GM21423 (cell line): ENCODE data around the gene ADGRB2.

Experiments
- ATAC-seq: cut with Tn5 transposase; IDR thresholded peaks from one replicate; pipeline ENCODE4 v1.9.1; 2021; ENCODE audit warnings: mild to moderate bottlenecking, moderate library complexity; ENCODE audit not compliant: unreplicated experiment

The ADGRB2 gene

GRCh38 chr1:31783846-31784245, 19.7 kb upstream of the ADGRB2 start:
- ATAC-seq = no peak

- ATAC-seq = no peak
These were observed 18.6 kb upstream of the ADGRB2 start for GRCh38 chr1:31782421-31783410.

DNA sequence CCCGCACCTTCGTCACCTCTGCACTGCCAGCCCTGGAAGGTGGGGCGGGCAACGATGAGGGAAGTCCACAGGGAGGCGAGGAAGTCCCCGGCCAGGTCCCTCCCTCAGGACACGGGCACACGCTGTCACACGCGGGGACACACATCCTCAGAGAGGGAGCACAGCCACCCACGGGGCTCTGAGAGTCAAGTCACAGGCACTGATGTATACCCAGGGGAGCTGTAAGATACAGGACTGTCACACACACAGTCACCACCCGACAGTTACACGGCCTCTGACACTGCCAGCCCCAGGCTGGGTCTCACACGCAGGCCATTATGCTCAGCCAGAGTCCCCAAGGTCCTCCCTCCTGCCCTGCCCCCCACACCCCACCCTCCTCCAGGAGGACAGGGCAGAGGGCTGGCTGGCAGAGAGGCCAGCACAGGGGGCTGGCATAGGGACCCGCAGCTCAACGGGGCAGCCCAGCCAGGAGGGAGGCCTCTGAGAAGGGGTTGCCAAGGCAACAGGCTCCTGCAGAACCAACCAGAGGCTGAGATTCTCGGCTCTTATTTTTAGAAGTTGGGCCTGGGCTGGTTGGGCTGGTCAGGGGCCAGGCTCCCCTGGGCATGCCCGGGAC, 17.7 kb upstream of the ADGRB2 start:
- no peak for ATAC-seq

- ATAC-seq = no peak
These were observed 17.1 kb upstream of the ADGRB2 start for GRCh38 chr1:31781138-31781755.

GRCh38 chr1:31780632-31781031, 16.5 kb upstream of the ADGRB2 start:
- ATAC-seq = no peak

DNA sequence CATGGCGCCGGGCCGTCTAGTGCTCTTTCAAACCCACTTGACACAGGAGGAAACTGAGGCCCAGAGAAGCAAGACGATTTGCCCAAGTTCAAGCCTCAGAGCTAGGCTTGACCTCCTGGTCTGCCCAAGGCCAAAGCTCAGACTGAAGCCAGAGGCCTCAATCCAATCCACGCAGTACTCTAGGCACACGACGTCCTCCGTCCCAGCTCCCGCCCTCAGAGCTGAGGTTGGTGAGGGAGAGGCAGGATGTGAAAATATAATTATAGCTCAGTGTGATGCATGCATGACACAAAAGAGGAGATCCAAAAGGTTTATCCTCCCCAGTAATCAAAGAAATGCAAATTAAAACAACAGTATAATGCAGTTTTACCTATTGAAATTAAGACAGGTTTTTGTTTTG, 15.5 kb upstream of the ADGRB2 start:
- ATAC-seq = no peak

- ATAC-seq = no peak
These were observed 14.8 kb upstream of the ADGRB2 start for GRCh38 chr1:31778763-31779488.

DNA sequence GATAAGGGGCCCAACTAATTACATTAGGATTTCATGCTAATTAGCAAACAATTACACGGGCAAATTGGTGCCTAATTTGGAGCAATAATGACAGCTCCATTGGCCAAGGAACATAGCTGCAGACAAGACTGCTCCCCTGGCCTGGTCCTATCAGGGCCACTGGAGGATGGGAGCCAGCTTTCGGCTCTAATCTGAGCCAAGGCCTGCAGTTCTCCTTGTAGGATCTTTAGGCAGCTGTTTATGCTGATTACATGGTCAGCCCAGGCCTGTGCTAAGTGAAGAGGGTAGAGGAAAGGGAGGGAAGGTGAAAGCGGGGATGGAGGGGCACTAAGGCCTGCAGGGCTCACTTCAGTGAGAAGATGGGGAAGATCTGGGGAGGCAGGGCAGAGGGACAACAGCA, 12.4 kb upstream of the ADGRB2 start:
- ATAC-seq = no peak

GRCh38 chr1:31776032-31776431, 11.9 kb upstream of the ADGRB2 start:
- ATAC-seq = no peak

- no peak for ATAC-seq
These were observed 11.3 kb upstream of the ADGRB2 start for GRCh38 chr1:31775210-31775999.

- ATAC-seq = no peak
These were observed 10.4 kb upstream of the ADGRB2 start for GRCh38 chr1:31774495-31774894.

- ATAC-seq = no peak
These were observed 9.7 kb upstream of the ADGRB2 start for GRCh38 chr1:31773861-31774260.

GRCh38 chr1:31772669-31773248, 8.6 kb upstream of the ADGRB2 start:
- ATAC-seq = no peak

GRCh38 chr1:31771891-31772668, 7.9 kb upstream of the ADGRB2 start:
- no peak for ATAC-seq

DNA sequence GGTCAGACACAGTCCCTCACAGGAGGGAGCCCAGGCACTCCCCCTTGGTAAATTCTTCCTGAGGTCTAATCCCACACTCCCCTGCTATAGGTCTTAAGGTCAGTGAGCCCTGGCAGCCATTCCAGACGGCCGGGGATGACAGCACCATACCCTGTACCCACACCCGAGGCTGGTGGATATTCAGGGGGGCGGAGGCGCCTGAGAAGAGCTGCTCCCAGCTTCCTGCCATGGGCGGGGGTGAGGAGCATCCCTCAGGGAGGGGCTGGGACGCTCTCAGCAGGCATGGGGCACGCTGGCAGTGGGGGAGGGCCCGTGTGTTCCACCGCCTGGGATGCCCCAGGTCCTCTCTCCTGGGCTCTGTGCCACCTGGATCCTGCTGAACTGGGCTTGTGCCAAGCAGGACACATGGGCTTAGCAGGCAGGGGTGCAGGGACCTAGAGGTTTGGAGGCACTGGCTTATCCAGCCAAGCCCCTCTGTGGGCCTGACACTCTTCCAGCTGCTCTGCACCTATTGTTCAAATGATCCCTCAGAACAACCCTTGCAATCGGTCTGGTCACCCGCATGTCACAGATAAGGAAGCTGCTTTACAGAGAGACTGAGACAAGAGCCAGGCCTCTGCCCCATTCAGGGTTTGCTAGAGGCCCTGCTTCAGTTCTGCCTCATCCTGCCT, 5.7 kb upstream of the ADGRB2 start:
- ATAC-seq = no peak

DNA sequence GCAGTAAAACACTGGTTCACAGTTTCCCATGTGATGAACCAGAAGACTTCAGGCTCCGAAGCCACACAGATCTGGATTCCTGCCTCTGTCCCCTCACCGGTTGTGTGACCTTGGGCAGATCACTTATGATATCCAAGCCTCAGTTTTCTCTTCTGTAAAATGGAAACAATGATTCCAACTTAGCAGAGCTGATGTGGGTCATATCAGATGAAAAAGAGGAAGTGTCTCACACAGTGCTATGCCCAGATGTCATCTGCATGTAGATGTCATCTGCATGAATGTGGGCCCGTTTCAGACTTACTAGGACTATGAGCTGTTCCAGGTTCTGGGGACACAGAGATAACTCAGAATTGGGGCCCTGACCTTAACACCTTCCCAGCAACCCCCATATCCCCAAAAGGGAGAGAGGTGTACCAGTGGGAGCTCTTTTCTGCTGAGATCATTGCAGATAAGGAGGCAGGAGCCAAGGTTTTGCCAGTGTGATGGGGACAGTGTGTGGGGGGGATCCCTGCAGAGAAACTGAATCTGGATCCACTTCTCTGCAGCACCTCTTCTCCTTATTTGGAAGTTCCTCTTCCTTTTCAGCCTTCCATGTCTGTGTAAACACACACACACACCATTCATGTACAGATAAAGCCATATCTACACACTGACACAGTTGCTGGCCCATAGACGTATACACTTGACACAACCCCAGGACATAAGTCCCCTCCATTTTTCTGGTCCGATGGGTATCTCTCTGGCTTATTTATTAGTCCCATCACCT, 5.0 kb upstream of the ADGRB2 start:
- ATAC-seq = no peak

- no peak for ATAC-seq
These were observed 4.3 kb upstream of the ADGRB2 start for GRCh38 chr1:31768407-31768907.

- no peak for ATAC-seq
These were observed 3.1 kb upstream of the ADGRB2 start for GRCh38 chr1:31767225-31767624.
